Measurements from ENCODE around the gene MFSD12. TPM values are rescaled to one million over a fixed set of nuclear protein-coding genes. Genes with fewer than 3 reads are reported as not detected.

MFSD12 gene
- total and polyA plus RNA-seq, 2 of the 8 experiments (the other 6 are each of a cell fraction or from before 2014, with no cell fraction given), result 59.6 to 71.3 TPM

DNA sequence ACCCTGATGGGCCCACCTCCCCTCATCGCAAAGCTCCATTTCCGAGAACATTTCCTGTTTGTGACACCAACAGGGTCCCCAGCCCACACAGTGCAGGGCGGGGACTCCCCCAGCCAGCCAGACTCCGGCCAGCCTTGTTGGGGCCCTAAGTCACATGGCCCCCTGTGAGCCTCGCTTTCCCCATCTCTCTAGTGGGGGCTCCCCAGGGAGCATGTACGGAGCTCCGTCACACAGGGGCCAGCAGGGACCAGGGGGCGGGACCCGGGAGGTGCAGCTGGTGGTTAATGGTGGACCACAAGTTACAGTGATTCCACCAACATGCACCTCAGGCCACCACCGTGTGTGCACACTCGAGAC, 47.6 kb upstream of the MFSD12 start:
- Histone ChIP-seq H4K91ac (replicated peaks; ENCODE audit: insufficient read length, low read length) (no peak overlapping the region), H3K4me2 (ENCODE audit: insufficient read depth in 1 of 2, low read depth in 2 of 2, low read length in 2 of 2) (no peak overlapping the region; a peak in 1 of 4 replicates), H2BK120ac (replicated peaks; ENCODE audit: low read depth, low read length) (no peak overlapping the region), H3K14ac (ENCODE audit: insufficient read length) (no peak overlapping the region), H2AFZ (ENCODE audit: low read length) (no peak overlapping the region), H3K4me3 (ENCODE audit: extremely low read depth in 1 of 4, insufficient read depth in 2 of 4, low read depth in 3 of 4, low read length in 4 of 4) (no peak overlapping the region), H2BK15ac (ENCODE audit: low read length) (0 out of 2 replicates have a peak overlapping the region, but pooled peaks have one; percentile 99), H2AK5ac (ENCODE audit: low read depth, low read length) (0 out of 2 replicates have a peak overlapping the region, but pooled peaks have one; percentile 86), H3K79me1 (ENCODE audit: low read depth, low read length) (no peaks in the 10 kb centered on the region), H2BK5ac (ENCODE audit: low read depth, low read length) (no peak overlapping the region), H3K18ac (ENCODE audit: extremely low read depth, low read length) (no peak overlapping the region), H2BK12ac (ENCODE audit: low read depth, low read length) (peak overlapping the region; percentile 29; the same call in 1 of the 2 replicates), H3K23ac (ENCODE audit: insufficient read length) (no peak overlapping the region), H4K20me1 (replicated peaks in 1 of 2; ENCODE audit: control insufficient read depth in 1 of 2, insufficient read depth in 2 of 2, low read length in 2 of 2) (peaks cover 0 to 5% of the 10 kb centered on the region in 2 experiments), H3K23me2 (ENCODE audit: low read depth, low read length) (peaks cover 18% of the 10 kb centered on the region; the same call in 1 of the 2 replicates), H3K27me3 (replicated peaks in 1 of 4; ENCODE audit: control insufficient read depth in 3 of 4, extremely low read depth in 1 of 4, insufficient read depth in 3 of 4, low read length in 3 of 4) (peaks cover 0 to 16% (median 13%) of the 10 kb centered on the region in 4 experiments; a peak in 5 of 7 replicates), H3K4me1 (replicated peaks in 1 of 4; ENCODE audit: control insufficient read depth in 3 of 4, insufficient read depth in 4 of 4, low read length in 3 of 4) (peaks cover 3 to 14% (median 12%) of the 10 kb centered on the region in 4 experiments), H3K4ac (replicated peaks; ENCODE audit: insufficient read length, low read depth, low read length) (no peak overlapping the region), H3K79me2 (ENCODE audit: control insufficient read depth in 1 of 2, insufficient read depth in 2 of 2, low read length in 2 of 2) (no peaks in the 10 kb centered on the region), H3K36me3 (ENCODE audit: control insufficient read depth in 2 of 4, insufficient read depth in 4 of 4, low read length in 3 of 4) (no peaks in the 10 kb centered on the region), H4K8ac (ENCODE audit: extremely low read depth, insufficient read depth, low read length) (no peak overlapping the region), H3K56ac (replicated peaks; ENCODE audit: insufficient read length, low read depth, low read length) (no peak overlapping the region), H3K9ac (replicated peaks in 1 of 4; ENCODE audit: extremely low read depth in 1 of 4, low read depth in 3 of 4, low read length in 3 of 4) (no peak overlapping the region), H3K9me3 (ENCODE audit: insufficient read depth in 2 of 2, low read depth in 1 of 2, low read length in 1 of 2) (no peaks in the 10 kb centered on the region), H2BK20ac (ENCODE audit: low read length) (no peak overlapping the region), H3K27ac (ENCODE audit: low read depth, low read length) (no peak overlapping the region), H4K5ac (ENCODE audit: insufficient read length, low read depth, low read length) (no peak overlapping the region)
- 89% methylated on average over 11 of the region's 11 CpGs; no CpG with 5 or more reads in 1 of the 2 experiments for WGBS, 2 experiments (ENCODE audit: extremely low coverage in 1 of 2, insufficient coverage in 1 of 2, insufficient read length in 1 of 2, insufficient replicate concordance in 2 of 2, low coverage in 1 of 2, low lambda C conversion rate in 2 of 2, missing lambda C conversion rate in 1 of 2)
- POLR2A ChIA-PET (ENCODE audit: partially characterized antibody), result interaction anchor here (0.7 to 0.8 kb wide), 2 partner anchors 31 to 166 kb away, joined by 3 to 4 read pairs; no protein-coding TSS in a partner anchor
- DNase-seq (ENCODE audit: low read depth in 1 of 2, low spot score in 2 of 2), result no peak
- no peak for TF ChIP-seq POLR2A (IDR thresholded peaks at IDR 0.05; ENCODE audit: control extremely low read depth in 1 of 2, low read depth in 2 of 2, low read length in 2 of 2)
- TF ChIP-seq NANOG (IDR thresholded peaks at IDR 0.05; ENCODE audit: insufficient read depth, low read depth, low read length, poor library complexity, severe bottlenecking), result no peak
- no peak for TF ChIP-seq RFX5 (IDR thresholded peaks at IDR 0.05; ENCODE audit: borderline replicate concordance, low read depth, low read length)
- no peak for TF ChIP-seq GTF2F1 (IDR thresholded peaks at IDR 0.05; ENCODE audit: borderline replicate concordance, low read depth, low read length)
- FAIRE-seq, result no peak
- CTCF ChIA-PET (ENCODE audit: partially characterized antibody), result interaction anchor here (0.7 to 1.3 kb wide), 4 partner anchors 12 to 1815 kb away, joined by 3 read pairs; partner anchors contain the start of gene GIPC3

All from H1 (cell line).